HepG2 (cell line): ENCODE measurements around the gene SDR39U1. TPM values are rescaled to one million over a fixed set of nuclear protein-coding genes. Genes with fewer than 3 reads are reported as not detected.

Source experiments
- CENPX ChIP-seq: sonication (generic); formaldehyde crosslinking; IDR thresholded peaks from 2 replicates; pipeline ENCODE4 v1.9.0; 2021; ENCODE audit warnings: mild to moderate bottlenecking, missing genetic modification reagents, moderate library complexity
- CERS6 ChIP-seq: sonication (generic); formaldehyde crosslinking; IDR thresholded peaks from 2 replicates; pipeline ENCODE4 v1.5.0; 2020; ENCODE audit warnings: missing genetic modification reagents
- ELF1 ChIP-seq: sonication (generic); formaldehyde crosslinking; IDR thresholded peaks from 2 replicates; pipeline ENCODE4 v1.4.0; 2020; ENCODE audit warnings: missing genetic modification reagents
- GABPA ChIP-seq, 2 experiments: IDR thresholded peaks; 2 replicates each; pipeline ENCODE4 v1.6.1; 2011 to 2016; ENCODE audit warnings: low read depth in 2 of 2, low read length in 1 of 2, missing biosample characterization in 1 of 2, missing genetic modification characterization in 1 of 2
- GMEB2 ChIP-seq: IDR thresholded peaks from 2 replicates; pipeline ENCODE4 v1.6.1; 2016; ENCODE audit warnings: missing biosample characterization, missing genetic modification reagents, low read depth
- MXD1 ChIP-seq: sonication (generic); formaldehyde crosslinking; IDR thresholded peaks from 2 replicates; pipeline ENCODE4 v1.4.0; 2020; ENCODE audit warnings: mild to moderate bottlenecking, missing genetic modification reagents
- PHB2 ChIP-seq: fragments of 450-650 bp; IDR thresholded peaks from 2 replicates; pipeline ENCODE4 v1.6.1; 2018; ENCODE audit not compliant: partially characterized antibody
- RFXAP ChIP-seq: sonication (generic); formaldehyde crosslinking; IDR thresholded peaks from 2 replicates; pipeline ENCODE4 v1.4.0; 2020; ENCODE audit warnings: missing genetic modification reagents, borderline replicate concordance
- SNAI1 ChIP-seq: sonication (generic); formaldehyde crosslinking; IDR thresholded peaks from 2 replicates; pipeline ENCODE4 v1.5.0; 2020; ENCODE audit warnings: mild to moderate bottlenecking, missing genetic modification reagents, borderline replicate concordance
- SRSF1 ChIP-seq: fragments of 200-400 bp; formaldehyde crosslinking; optimal IDR thresholded peaks from 2 replicates; pipeline ENCODE3; 2017; ENCODE audit warnings: mild to moderate bottlenecking, low read depth, low read length, moderate library complexity
- SSRP1 ChIP-seq: IDR thresholded peaks from 2 replicates; pipeline ENCODE4 v1.6.1; 2016; ENCODE audit warnings: control low read depth
- TFDP2 ChIP-seq: sonication (generic); formaldehyde crosslinking; IDR thresholded peaks from 2 replicates; pipeline ENCODE4 v1.4.0; 2020; ENCODE audit warnings: missing genetic modification reagents
- TRAFD1 ChIP-seq: sonication (generic); formaldehyde crosslinking; IDR thresholded peaks from 2 replicates; pipeline ENCODE4 v1.5.1; 2020; ENCODE audit warnings: missing genetic modification reagents, mild to moderate bottlenecking, borderline replicate concordance
- TRIM22 ChIP-seq: fragments of 450-650 bp; IDR thresholded peaks from 2 replicates; pipeline ENCODE4 v1.6.1; 2017
- ZNF101 ChIP-seq: sonication (generic); formaldehyde crosslinking; IDR thresholded peaks from 2 replicates; pipeline ENCODE4 v1.4.0; 2020; ENCODE audit warnings: mild to moderate bottlenecking, low read depth, missing genetic modification reagents, borderline replicate concordance
- ZNF207 ChIP-seq: fragments of 450-650 bp; IDR thresholded peaks from 2 replicates; pipeline ENCODE4 v1.6.1; 2016; ENCODE audit warnings: antibody characterized with exemption, borderline replicate concordance
- ZNF263 ChIP-seq: sonication (generic); formaldehyde crosslinking; IDR thresholded peaks from 2 replicates; pipeline ENCODE4 v1.4.0; 2020; ENCODE audit warnings: missing genetic modification reagents
- ZNF691 ChIP-seq: sonication (generic); formaldehyde crosslinking; IDR thresholded peaks from 2 replicates; pipeline ENCODE4 v1.4.0; 2020; ENCODE audit warnings: missing genetic modification reagents, low read depth, mild to moderate bottlenecking, borderline replicate concordance
- ZNF784 ChIP-seq: sonication (generic); formaldehyde crosslinking; IDR thresholded peaks from 2 replicates; pipeline ENCODE4 v1.5.1; 2020; ENCODE audit warnings: missing genetic modification reagents, mild to moderate bottlenecking, borderline replicate concordance
- polyA plus RNA-seq, 8 experiments: library from polyadenylated mRNA; depleted of rRNA in 3 of 8; stranded (reverse) in 7 of 8; unstranded in 1 of 8; fragments of >200 nt; fragmentation: Illumina TruSeq in 4 of 8; extraction: Trizol in 4 of 8; gene quantifications; 2 replicates each; pipeline versions ENCODE4 v1.2.1 to v1.2.3, GENCODE V29; 2011 to 2016; ENCODE audit warnings: low read depth in 4 of 8, missing spikeins in 1 of 8, mixed read lengths in 1 of 8; ENCODE audit not compliant: insufficient read depth in 1 of 8
- total RNA-seq, 5 experiments: library from RNA; depleted of rRNA; stranded (reverse); fragments of >200 nt; fragmentation: Illumina TruSeq; extraction: Trizol; gene quantifications; 2 replicates each; pipeline ENCODE4 v1.2.3, GENCODE V29; 2016; ENCODE audit warnings: low read depth in 1 of 5

The SDR39U1 gene
- total and polyA plus RNA-seq, 2 of the 13 experiments (the other 11 are each of a cell fraction or from before 2014, with no cell fraction given), result 34.4 to 129 TPM

- TF ChIP-seq TRAFD1 (CRISPR knock-in tag) (peak; percentile 92; the same call in 1 of the 2 replicates), CENPX (CRISPR knock-in tag) (no peak), RFXAP (CRISPR knock-in tag) (peak; percentile 64), MXD1 (CRISPR knock-in tag) (peak; percentile 96), SSRP1 (CRISPR knock-in tag) (peak; percentile 99), PHB2 (no peak), GABPA (IDR thresholded peaks at IDR 0.05; ENCODE audit: low read depth, low read length) (no peak), GABPA (CRISPR knock-in tag; IDR thresholded peaks at IDR 0.05; ENCODE audit: low read depth) (no peak), SNAI1 (CRISPR knock-in tag) (peak; percentile 98; the same call in 1 of the 2 replicates), ZNF101 (no peak), ZNF691 (CRISPR knock-in tag) (peak; percentile 94), TRIM22 (no peak), ELF1 (CRISPR knock-in tag) (peak; percentile 95), ZNF263 (CRISPR knock-in tag) (no peak; the same call in 1 of the 2 replicates), GMEB2 (CRISPR knock-in tag) (peak; percentile 97), ZNF207 (no peak), ZNF784 (peak; percentile 78; the same call in 1 of the 2 replicates), SRSF1 (peak; percentile 98), CERS6 (0 out of 2 replicates have a peak, but pooled peaks have one; percentile 70), TFDP2 (CRISPR knock-in tag) (peak; percentile 77)
Observed at GRCh38 chr14:24442240-24443052, at the start of gene SDR39U1 (continued).
